GM23338 (cell line): ENCODE measurements around the gene FOLR1. TPM values are rescaled to one million over a fixed set of nuclear protein-coding genes. Genes with fewer than 3 reads are reported as not detected.

Experiments used
- ATAC-seq: fragments of 200-7000 bp; cut with Tn5 transposase; 3 replicates; pipeline ENCODE4 v1.9.1; 2020
- DNase-seq: peaks from one replicate; pipeline ENCODE4 v3.0.0-alpha.2; 2015; ENCODE audit warnings: low spot score
- H2AFZ ChIP-seq: fragments of 200-600 bp; sonication (generic); 2 replicates; pipeline ENCODE4 v1.8.0; 2016; ENCODE audit warnings: antibody characterized with exemption, mild to moderate bottlenecking, moderate library complexity
- H3F3A ChIP-seq: fragments of 200-600 bp; sonication (generic); replicated peaks from 2 replicates; pipeline ENCODE4 v1.8.0; 2017; ENCODE audit warnings: antibody characterized with exemption, mixed run types, low read depth
- H3K27ac ChIP-seq: fragments of 200-600 bp; sonication (generic); 2 replicates; pipeline ENCODE4 v1.6.1; 2016; ENCODE audit warnings: low read depth
- H3K27me3 ChIP-seq: fragments of 200-600 bp; sonication (generic); 2 replicates; pipeline ENCODE4 v1.8.0; 2016; ENCODE audit warnings: mild to moderate bottlenecking, mixed run types, moderate library complexity; ENCODE audit not compliant: insufficient read depth
- H3K36me3 ChIP-seq: fragments of 200-600 bp; sonication (generic); 2 replicates; pipeline ENCODE4 v1.8.0; 2016; ENCODE audit warnings: mild to moderate bottlenecking; ENCODE audit not compliant: insufficient read depth
- H3K4me1 ChIP-seq: fragments of 200-600 bp; sonication (generic); 2 replicates; pipeline ENCODE4 v1.8.0; 2016; ENCODE audit warnings: mild to moderate bottlenecking, moderate library complexity; ENCODE audit not compliant: insufficient read depth
- H3K4me2 ChIP-seq: fragments of 200-600 bp; sonication (generic); 2 replicates; pipeline ENCODE4 v1.7.1; 2017; ENCODE audit warnings: mixed run types
- H3K4me3 ChIP-seq: fragments of 200-600 bp; sonication (generic); 2 replicates; pipeline ENCODE4 v1.6.1; 2016; ENCODE audit warnings: mixed run types
- H3K79me2 ChIP-seq: fragments of 200-600 bp; sonication (generic); replicated peaks from 2 replicates; pipeline ENCODE4 v1.8.0; 2017; ENCODE audit warnings: mild to moderate bottlenecking; ENCODE audit not compliant: insufficient read depth
- H3K9me2 ChIP-seq: fragments of 200-600 bp; sonication (generic); 2 replicates; pipeline ENCODE4 v1.8.0; 2017; ENCODE audit not compliant: insufficient read depth
- H4K20me1 ChIP-seq: fragments of 200-600 bp; sonication (generic); replicated peaks from 2 replicates; pipeline ENCODE4 v1.8.0; 2017; ENCODE audit warnings: mild to moderate bottlenecking; ENCODE audit not compliant: insufficient read depth
- H3K27ac Mint-ChIP-seq: 2 replicates; pipeline ENCODE4 v1.8.0; 2020; ENCODE audit warnings: inconsistent platforms, mild to moderate bottlenecking, moderate library complexity, mixed read lengths
- H3K27me3 Mint-ChIP-seq: 3 replicates; pipeline ENCODE4 v1.8.0; 2022; ENCODE audit warnings: low read depth, mild to moderate bottlenecking, moderate library complexity, mixed read lengths, inconsistent platforms; ENCODE audit not compliant: insufficient read depth, poor library complexity
- H3K36me3 Mint-ChIP-seq: 3 replicates; pipeline ENCODE4 v1.8.0; 2021; ENCODE audit warnings: low read depth, mild to moderate bottlenecking, inconsistent platforms, moderate library complexity, mixed read lengths
- H3K4me1 Mint-ChIP-seq: 3 replicates; pipeline ENCODE4 v1.8.0; 2020; ENCODE audit warnings: mild to moderate bottlenecking, inconsistent platforms, mixed read lengths
- H3K4me3 Mint-ChIP-seq: 3 replicates; pipeline ENCODE4 v1.8.0; 2021; ENCODE audit warnings: moderate library complexity, mild to moderate bottlenecking, inconsistent platforms, mixed read lengths
- H3K9me3 Mint-ChIP-seq: 3 replicates; pipeline ENCODE4 v1.8.0; 2020; ENCODE audit warnings: moderate library complexity, mild to moderate bottlenecking, inconsistent platforms, mixed read lengths
- CREB1 ChIP-seq: fragments of 250-450 bp; sonication (Bioruptor Pico); IDR thresholded peaks from 2 replicates; pipeline ENCODE4 v1.5.0; 2020; ENCODE audit warnings: low read depth, mild to moderate bottlenecking, moderate library complexity
- EZH2 ChIP-seq: fragments of 200-600 bp; sonication (generic); IDR thresholded peaks from one replicate; pipeline ENCODE4 v1.8.0; 2017; ENCODE audit warnings: antibody characterized with exemption, mild to moderate bottlenecking, low read depth; ENCODE audit not compliant: unreplicated experiment
- JUNB ChIP-seq: IDR thresholded peaks from one replicate; pipeline ENCODE4 v1.6.1; 2016; ENCODE audit warnings: antibody characterized with exemption; ENCODE audit not compliant: unreplicated experiment
- POLR2AphosphoS5 ChIP-seq: IDR thresholded peaks from 2 replicates; pipeline ENCODE4 v1.6.1; 2016; ENCODE audit warnings: antibody characterized with exemption, low read depth
- ZNF114 ChIP-seq: fragments of 250-450 bp; sonication (Bioruptor Pico); IDR thresholded peaks from 2 replicates; pipeline ENCODE4 v1.5.0; 2020; ENCODE audit warnings: mild to moderate bottlenecking, moderate library complexity
- polyA plus RNA-seq: library from polyadenylated mRNA; unstranded; fragments of >200 nt; fragmentation: Nextera tagmentation; extraction: Ambion mirVana; gene quantifications from 2 replicates; pipeline ENCODE4 v1.2.1, GENCODE V29; 2016
- total RNA-seq: library from RNA; depleted of rRNA; stranded (reverse); fragments of >200 nt; shearing (Covaris generic); gene quantifications from 2 replicates; pipeline ENCODE4 v1.2.3, GENCODE V29; 2014
- TF ChIP-seq, protein P1 (sequence below): IDR thresholded peaks from one replicate; pipeline ENCODE4 v1.6.1; 2018; ENCODE audit warnings: antibody characterized with exemption; ENCODE audit not compliant: unreplicated experiment

The FOLR1 gene
- total and polyA plus RNA-seq, 2 experiments from 2014 or later, result 0.42 TPM; not detected in 1

DNA sequence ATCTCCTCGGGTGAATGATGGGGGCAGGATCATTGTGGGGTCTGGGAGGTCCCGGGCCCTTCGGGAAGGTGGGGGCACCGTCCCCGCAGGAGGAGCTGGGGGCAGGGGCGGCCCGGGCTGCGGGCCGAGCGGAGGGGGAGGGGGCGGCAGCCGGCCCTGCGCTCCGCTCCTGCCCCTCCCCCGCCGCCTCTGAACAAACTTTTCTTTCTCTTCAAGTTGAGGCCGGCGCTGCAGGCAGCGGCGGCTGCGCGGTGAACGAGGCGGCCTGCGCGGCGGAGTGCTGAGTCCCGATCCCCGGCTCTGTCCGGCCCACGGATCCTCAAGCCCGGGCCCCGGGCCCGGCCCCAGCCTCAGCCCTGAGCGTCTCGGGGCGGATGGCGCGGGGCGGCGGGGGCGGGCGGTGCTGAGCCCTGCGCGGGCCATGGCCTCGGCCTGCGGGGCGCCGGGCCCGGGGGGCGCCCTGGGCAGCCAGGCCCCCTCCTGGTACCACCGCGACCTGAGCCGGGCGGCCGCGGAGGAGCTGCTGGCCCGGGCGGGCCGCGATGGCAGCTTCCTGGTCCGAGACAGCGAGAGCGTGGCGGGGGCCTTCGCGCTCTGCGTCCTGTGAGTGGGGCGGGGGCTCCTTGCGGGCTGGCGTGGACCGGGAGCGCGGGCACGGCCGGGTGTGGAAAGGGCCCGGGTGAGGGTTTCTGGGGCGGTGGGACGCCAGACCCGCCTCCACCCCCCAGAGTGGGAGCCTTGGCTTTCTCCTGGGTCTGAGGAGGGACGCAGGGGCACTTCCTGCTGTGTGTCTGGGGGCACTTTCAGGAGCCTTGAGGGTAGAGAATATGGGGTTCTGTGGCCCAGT lies 32.8 kb downstream of the FOLR1 start, which contains the start of gene INPPL1:
INPPL1 (plus strand) TSS at position 204 of the 847 bp plus-strand sequence; CDS start at position 422, 218 bp downstream.
- peak; percentile 3; the same call in 2 of the 3 replicates for ATAC-seq
- peak within 1 kb of the TSS; percentile 97 for H3K4me3 ChIP-seq
- H3K27me3 Mint-ChIP-seq, result peaks cover 17% of the 10 kb centered on the region
- no peak for TF ChIP-seq JUNB
- TF ChIP-seq, protein P1, sequence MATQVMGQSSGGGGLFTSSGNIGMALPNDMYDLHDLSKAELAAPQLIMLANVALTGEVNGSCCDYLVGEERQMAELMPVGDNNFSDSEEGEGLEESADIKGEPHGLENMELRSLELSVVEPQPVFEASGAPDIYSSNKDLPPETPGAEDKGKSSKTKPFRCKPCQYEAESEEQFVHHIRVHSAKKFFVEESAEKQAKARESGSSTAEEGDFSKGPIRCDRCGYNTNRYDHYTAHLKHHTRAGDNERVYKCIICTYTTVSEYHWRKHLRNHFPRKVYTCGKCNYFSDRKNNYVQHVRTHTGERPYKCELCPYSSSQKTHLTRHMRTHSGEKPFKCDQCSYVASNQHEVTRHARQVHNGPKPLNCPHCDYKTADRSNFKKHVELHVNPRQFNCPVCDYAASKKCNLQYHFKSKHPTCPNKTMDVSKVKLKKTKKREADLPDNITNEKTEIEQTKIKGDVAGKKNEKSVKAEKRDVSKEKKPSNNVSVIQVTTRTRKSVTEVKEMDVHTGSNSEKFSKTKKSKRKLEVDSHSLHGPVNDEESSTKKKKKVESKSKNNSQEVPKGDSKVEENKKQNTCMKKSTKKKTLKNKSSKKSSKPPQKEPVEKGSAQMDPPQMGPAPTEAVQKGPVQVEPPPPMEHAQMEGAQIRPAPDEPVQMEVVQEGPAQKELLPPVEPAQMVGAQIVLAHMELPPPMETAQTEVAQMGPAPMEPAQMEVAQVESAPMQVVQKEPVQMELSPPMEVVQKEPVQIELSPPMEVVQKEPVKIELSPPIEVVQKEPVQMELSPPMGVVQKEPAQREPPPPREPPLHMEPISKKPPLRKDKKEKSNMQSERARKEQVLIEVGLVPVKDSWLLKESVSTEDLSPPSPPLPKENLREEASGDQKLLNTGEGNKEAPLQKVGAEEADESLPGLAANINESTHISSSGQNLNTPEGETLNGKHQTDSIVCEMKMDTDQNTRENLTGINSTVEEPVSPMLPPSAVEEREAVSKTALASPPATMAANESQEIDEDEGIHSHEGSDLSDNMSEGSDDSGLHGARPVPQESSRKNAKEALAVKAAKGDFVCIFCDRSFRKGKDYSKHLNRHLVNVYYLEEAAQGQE, result no peak
- no peak for TF ChIP-seq EZH2
- H3K27me3 ChIP-seq, result peaks cover 16% of the 10 kb centered on the region; the same call in 1 of the 2 replicates
- no peaks in the 10 kb centered on the region for H3K9me3 Mint-ChIP-seq
- H3F3A ChIP-seq, result peaks cover 2% of the 10 kb centered on the region; the same call in 1 of the 2 replicates
- H2AFZ ChIP-seq, result peak within 1 kb of the TSS; percentile 80
- peaks cover 18% of the 10 kb centered on the region for H3K36me3 Mint-ChIP-seq
- peaks cover 20% of the 10 kb centered on the region for H3K79me2 ChIP-seq
- H4K20me1 ChIP-seq, result peaks cover 12% of the 10 kb centered on the region
- peaks cover 27% of the 10 kb centered on the region for H3K4me1 Mint-ChIP-seq
- H3K9me2 ChIP-seq, result no peaks in the 10 kb centered on the region
- no peaks in the 10 kb centered on the region; the same call in 1 of the 2 replicates for H3K36me3 ChIP-seq
- peak within 1 kb of the TSS; percentile 95 for H3K4me3 Mint-ChIP-seq
- H3K27ac Mint-ChIP-seq, result peak within 1 kb of the TSS; percentile 95
- peak within 1 kb of the TSS; percentile 100 for H3K4me2 ChIP-seq
- H3K27ac ChIP-seq, result peak within 1 kb of the TSS; percentile 91
- H3K4me1 ChIP-seq, result peaks cover 25% of the 10 kb centered on the region
- peak; percentile 76 for DNase-seq

DNA sequence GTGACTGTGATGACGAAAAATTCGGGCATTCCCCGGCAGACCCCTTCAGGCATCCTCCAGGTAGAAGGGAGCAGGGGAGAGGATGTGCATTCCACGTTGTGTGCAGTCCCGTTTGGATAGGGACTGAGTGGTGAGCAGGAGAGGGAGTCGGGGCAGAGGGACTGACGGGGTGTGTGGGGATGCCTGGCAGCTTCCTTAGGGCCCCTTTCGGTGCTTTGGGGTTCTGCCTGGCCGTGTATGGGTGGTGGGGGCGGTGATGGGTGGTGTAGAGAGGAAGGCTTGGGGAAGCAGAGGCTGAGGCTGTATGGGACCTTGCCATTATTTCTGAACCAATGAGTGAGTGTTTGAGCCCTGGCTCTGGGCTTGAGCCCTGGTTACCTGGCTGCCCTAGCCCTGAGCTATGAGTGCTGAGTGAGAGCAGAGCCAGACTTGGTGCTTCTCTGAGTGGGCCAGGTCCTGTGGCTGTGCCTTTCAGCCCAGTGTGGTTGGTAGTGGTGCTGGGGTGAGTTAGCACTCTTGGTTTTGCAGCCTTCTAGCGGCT lies 33.5 kb downstream of the FOLR1 start:
- Histone ChIP-seq H3K4me3 (peak overlapping the region; percentile 97), H3K4me2 (peak overlapping the region; percentile 100), H3K4me1 (peaks cover 25% of the 10 kb centered on the region), H4K20me1 (peaks cover 12% of the 10 kb centered on the region), H3K27me3 (peaks cover 16% of the 10 kb centered on the region; the same call in 1 of the 2 replicates), H3K79me2 (peaks cover 20% of the 10 kb centered on the region), H2AFZ (no peak overlapping the region), H3K27ac (no peak overlapping the region), H3K36me3 (no peaks in the 10 kb centered on the region; the same call in 1 of the 2 replicates), H3F3A (peaks cover 2% of the 10 kb centered on the region; the same call in 1 of the 2 replicates), H3K9me2 (no peaks in the 10 kb centered on the region)
- H3K27ac Mint-ChIP-seq, result peak overlapping the region; percentile 60; the same call in 1 of the 2 replicates
- DNase-seq (peak; percentile 27), ATAC-seq (no peak; the same call in 2 of the 3 replicates)
- peaks cover 17% of the 10 kb centered on the region for H3K27me3 Mint-ChIP-seq
- peak overlapping the region; percentile 91 for H3K4me3 Mint-ChIP-seq
- TF ChIP-seq POLR2AphosphoS5 (no peak), JUNB (no peak), ZNF114 (no peak), CREB1 (no peak)
- H3K36me3 Mint-ChIP-seq, result peaks cover 23% of the 10 kb centered on the region
- H3K4me1 Mint-ChIP-seq, result peaks cover 27% of the 10 kb centered on the region
- no peaks in the 10 kb centered on the region for H3K9me3 Mint-ChIP-seq
